Suprapubic skin (tissue), 4 donors: ENCODE data around the gene MICALL2. TPM values are rescaled to one million over a fixed set of nuclear protein-coding genes. Genes with fewer than 3 reads are reported as not detected.

Experiments
- DNase-seq, 2 donors: peaks; one replicate each; pipeline ENCODE4 v3.0.0-alpha.2; 2019; ENCODE audit warnings: low spot score in 2 of 2
- H3K27ac ChIP-seq: fragments of 200-600 bp; sonication (generic); one replicate; pipeline ENCODE4 v1.5.1; 2019
- H3K27me3 ChIP-seq: fragments of 200-600 bp; sonication (generic); one replicate; pipeline ENCODE4 v1.5.1; 2019
- H3K36me3 ChIP-seq: fragments of 200-600 bp; sonication (generic); one replicate; pipeline ENCODE4 v1.5.1; 2019
- H3K4me1 ChIP-seq: fragments of 200-600 bp; sonication (generic); one replicate; pipeline ENCODE4 v1.5.1; 2019
- H3K4me3 ChIP-seq: fragments of 200-600 bp; sonication (generic); one replicate; pipeline ENCODE4 v1.5.1; 2019; ENCODE audit warnings: mild to moderate bottlenecking
- H3K9me3 ChIP-seq: fragments of 200-600 bp; sonication (generic); one replicate; pipeline ENCODE4 v1.5.1; 2019
- CTCF ChIP-seq, 2 donors: fragments of 200-600 bp in 1 of 2; fragments of 450-650 bp in 1 of 2; sonication (generic) in 1 of 2; IDR thresholded peaks; one replicate each; pipeline ENCODE4 v1.5.1; 2016 to 2019; ENCODE audit warnings: antibody characterized with exemption in 2 of 2, mild to moderate bottlenecking in 1 of 2, moderate library complexity in 1 of 2
- EP300 ChIP-seq: sonication (generic); formaldehyde crosslinking; IDR thresholded peaks from one replicate; pipeline ENCODE4 v1.6.1; 2017; ENCODE audit warnings: antibody characterized with exemption
- POLR2A ChIP-seq, 2 donors: fragments of 450-650 bp; IDR thresholded peaks; one replicate each; pipeline ENCODE4 v1.6.1; 2017; ENCODE audit warnings: antibody characterized with exemption in 2 of 2, mild to moderate bottlenecking in 2 of 2, moderate library complexity in 2 of 2
- POLR2AphosphoS5 ChIP-seq, 3 donors: sonication (generic); formaldehyde crosslinking; IDR thresholded peaks; one replicate each; pipeline ENCODE4 v1.6.1; 2017; ENCODE audit warnings: antibody characterized with exemption in 3 of 3
- WGBS: methylation state at CpG from one replicate; pipeline ENCODE4 v1.1.5; 2018; 5-methylcytosine and 5-hydroxymethylcytosine counted together
- total RNA-seq, 4 donors: library from RNA; depleted of rRNA; stranded (reverse); fragments of >200 nt; gene quantifications; one replicate each; pipeline ENCODE4 v1.1.0, GENCODE V29; 2016

The MICALL2 gene
- total RNA-seq, 4 donors from 2014 or later, result 15.7 to 23.5 (median 16.9) TPM

DNA sequence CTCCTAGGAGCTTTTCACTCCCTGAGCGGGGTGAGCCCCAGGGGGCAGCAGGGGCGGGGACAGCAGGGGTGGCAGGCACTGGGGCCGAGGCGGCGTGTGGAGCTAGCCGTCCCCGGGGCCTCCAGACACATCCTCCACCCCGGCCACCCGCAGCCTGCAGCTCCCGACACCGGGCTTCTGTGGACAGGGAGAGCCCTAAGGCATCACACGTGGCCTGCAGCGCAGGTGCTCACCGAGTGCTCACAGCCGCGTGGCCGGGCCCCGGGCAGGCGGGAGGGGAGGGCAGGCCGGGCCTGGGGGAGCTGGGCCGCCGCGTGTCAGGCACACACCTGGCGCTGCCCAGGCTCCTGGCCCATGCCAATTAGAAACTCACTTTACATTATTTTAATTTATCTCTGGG, 51.4 kb downstream of the MICALL2 start:
- Histone ChIP-seq H3K36me3 (no peaks in the 10 kb centered on the region), H3K4me3 (no peak overlapping the region), H3K4me1 (peaks cover 11% of the 10 kb centered on the region), H3K9me3 (no peaks in the 10 kb centered on the region), H3K27me3 (peaks cover 97% of the 10 kb centered on the region), H3K27ac (no peak overlapping the region)
- no peak for DNase-seq
- 39% methylated on average over 10 of the region's 24 CpGs for WGBS
- TF ChIP-seq CTCF (IDR thresholded peaks at IDR 0.05) (no peak), EP300 (no peak), POLR2AphosphoS5 (IDR thresholded peaks at IDR 0.05) (no peak), POLR2A (IDR thresholded peaks at IDR 0.05) (no peak)

DNA sequence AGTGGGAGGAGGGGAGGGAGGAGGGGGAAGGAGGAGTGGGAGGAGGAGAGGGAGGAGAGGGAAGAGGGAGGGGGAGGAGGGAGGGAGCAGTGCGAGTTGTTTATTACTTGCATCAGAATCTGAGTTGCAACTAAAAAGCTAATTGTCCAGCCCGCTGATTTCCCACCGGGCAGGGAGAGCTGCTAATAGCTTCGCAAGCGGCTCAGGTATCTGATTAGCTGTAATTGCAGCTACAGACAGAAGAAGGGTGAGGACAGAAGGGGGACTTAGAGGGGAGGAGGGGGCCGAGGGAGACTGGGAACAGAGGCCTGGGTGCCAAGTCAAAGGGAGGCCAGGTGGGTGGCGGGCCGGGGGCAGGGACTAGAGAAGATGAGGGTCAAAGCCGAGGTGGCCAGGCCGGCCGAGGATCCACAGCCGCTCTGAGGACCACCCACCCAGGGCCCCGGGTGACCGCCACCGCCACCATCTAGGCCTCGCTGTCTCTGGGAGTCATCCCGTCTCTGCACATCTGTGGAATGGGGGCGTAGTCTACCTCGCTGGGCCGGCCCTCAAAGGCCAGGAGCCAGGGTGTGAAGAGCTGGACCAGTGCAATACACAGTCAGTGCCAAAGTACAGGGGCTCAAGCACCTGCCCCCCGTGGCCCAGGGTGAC, 54.2 kb downstream of the MICALL2 start:
- Histone ChIP-seq H3K27me3 (peaks cover 95% of the 10 kb centered on the region), H3K9me3 (no peaks in the 10 kb centered on the region)

GRCh38 chr7:1404460-1404809, 54.8 kb downstream of the MICALL2 start:
- TF ChIP-seq POLR2A (IDR thresholded peaks at IDR 0.05) (no peak), CTCF (IDR thresholded peaks at IDR 0.05) (no peak), POLR2AphosphoS5 (IDR thresholded peaks at IDR 0.05) (no peak), EP300 (no peak)
- Histone ChIP-seq H3K9me3 (no peaks in the 10 kb centered on the region), H3K27ac (no peak overlapping the region), H3K4me3 (no peak overlapping the region), H3K27me3 (peaks cover 92% of the 10 kb centered on the region), H3K4me1 (peaks cover 7% of the 10 kb centered on the region), H3K36me3 (no peaks in the 10 kb centered on the region)
- no peak for DNase-seq
- 49% methylated on average over 3 of the region's 4 CpGs for WGBS

More for the DNA sequence above, 54.2 kb downstream of the MICALL2 start:
- H3K4me1 ChIP-seq, result peaks cover 7% of the 10 kb centered on the region
- WGBS, result 63% methylated on average over 20 of the region's 21 CpGs
- no peak overlapping the region for H3K27ac ChIP-seq
- DNase-seq, result no peak
- TF ChIP-seq POLR2AphosphoS5 (IDR thresholded peaks at IDR 0.05) (no peak), CTCF (IDR thresholded peaks at IDR 0.05) (no peak), POLR2A (IDR thresholded peaks at IDR 0.05) (no peak), EP300 (no peak)
- H3K36me3 ChIP-seq, result no peaks in the 10 kb centered on the region
- H3K4me3 ChIP-seq, result no peak overlapping the region

DNA sequence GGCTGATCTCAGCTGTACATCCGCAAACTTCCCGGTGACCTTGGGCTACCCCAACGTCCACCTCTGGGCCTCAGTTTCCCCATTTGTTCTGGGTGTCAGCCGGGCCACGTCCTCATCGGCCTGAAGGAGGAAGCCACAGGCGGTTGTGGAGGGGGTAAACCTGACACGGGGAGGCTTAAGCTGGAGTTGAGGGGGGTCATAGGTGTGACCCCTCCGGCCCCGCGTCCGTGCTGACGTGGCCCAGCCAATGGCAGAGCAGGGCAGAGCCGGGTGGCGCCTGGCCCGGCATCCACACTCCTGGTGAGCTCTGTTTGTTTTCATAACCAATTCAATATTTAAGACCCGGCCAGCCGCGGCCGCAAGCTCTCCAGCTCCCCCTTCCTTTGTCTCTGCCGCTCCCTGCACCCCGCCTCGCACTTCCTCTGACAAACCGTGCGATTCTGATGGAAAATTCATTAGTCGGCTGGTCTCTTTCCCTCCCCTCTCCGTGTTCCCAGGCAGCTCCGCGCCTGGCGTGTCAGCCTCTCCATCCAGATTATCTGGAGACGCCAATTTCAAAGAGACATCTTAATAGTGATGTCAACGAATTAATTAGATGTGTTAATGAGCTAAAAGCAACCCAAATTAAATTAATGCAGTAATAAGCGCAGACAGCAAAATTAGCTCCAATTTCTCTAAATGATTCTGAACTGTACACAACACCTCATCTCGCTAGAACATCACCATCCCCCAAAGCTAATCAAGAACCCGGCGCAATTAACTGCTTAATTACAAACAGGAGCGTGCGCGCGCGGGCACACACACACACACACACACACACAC, 55.4 kb downstream of the MICALL2 start:
- TF ChIP-seq CTCF (IDR thresholded peaks at IDR 0.05) (no peak), POLR2AphosphoS5 (IDR thresholded peaks at IDR 0.05) (no peak), POLR2A (IDR thresholded peaks at IDR 0.05) (no peak), EP300 (no peak)
- Histone ChIP-seq H3K4me1 (peaks cover 7% of the 10 kb centered on the region), H3K36me3 (no peaks in the 10 kb centered on the region), H3K4me3 (no peak overlapping the region), H3K27ac (no peak overlapping the region), H3K9me3 (no peaks in the 10 kb centered on the region), H3K27me3 (peaks cover 92% of the 10 kb centered on the region)
- WGBS, result 20% methylated on average over 33 of the region's 41 CpGs
- DNase-seq, result no peak
